GM10847 (cell line): ENCODE measurements around the gene SCGB3A2.

ENCODE experiments used
- POLR2A ChIP-seq: IDR thresholded peaks from 2 replicates; pipeline ENCODE4 v1.6.1; 2011; ENCODE audit not compliant: insufficient read length; ENCODE audit errors: extremely low read depth

Gene SCGB3A2

GRCh38 chr5:147892696-147893296 lies 14.3 kb downstream of the SCGB3A2 start:
- no peak for TF ChIP-seq POLR2A

DNA sequence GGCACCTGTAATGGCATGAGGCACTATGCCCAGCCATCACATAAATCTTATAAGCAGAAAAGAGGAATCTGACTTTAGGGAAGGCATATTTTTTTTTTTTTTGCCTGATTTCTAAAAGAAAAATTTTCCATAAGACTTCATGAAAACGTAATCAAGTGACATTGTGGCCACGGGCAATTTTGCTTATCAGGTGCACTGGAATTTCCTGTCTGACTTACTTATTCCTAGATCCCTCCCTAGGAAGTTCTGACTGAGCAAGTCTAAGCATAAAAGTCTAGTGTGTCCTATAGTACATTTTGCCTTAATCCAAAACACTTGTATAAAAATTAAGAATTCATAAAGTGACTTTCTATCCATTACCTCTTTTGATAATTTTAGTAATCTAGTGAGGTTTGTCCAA lies 15.3 kb downstream of the SCGB3A2 start:
- no peak for TF ChIP-seq POLR2A

GRCh38 chr5:147895864-147896263 lies 17.4 kb downstream of the SCGB3A2 start:
- TF ChIP-seq POLR2A = no peak

DNA sequence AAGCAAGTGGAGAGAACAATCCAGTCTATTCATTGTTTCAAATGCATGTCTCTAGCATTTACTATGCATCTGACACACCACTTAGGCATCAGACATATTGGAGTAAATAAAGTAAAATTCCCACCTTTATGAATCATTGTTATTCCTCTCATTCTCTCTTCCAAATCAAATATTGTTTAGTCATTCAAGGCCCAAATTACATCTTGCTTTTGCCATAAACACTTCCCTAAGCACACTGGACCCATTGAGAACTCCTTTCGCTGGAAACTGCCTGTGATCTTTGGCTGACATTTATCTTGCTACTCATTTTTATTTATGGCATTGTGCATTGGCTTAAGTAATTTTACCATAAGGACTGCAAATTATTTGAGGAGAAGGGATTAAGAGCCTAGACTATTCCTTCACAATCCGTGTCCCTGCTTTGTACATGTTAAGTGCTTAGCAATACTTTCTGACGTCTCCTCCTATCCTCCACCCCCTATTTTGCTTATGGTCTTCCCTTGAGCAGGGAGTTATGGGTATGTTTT lies 20.4 kb downstream of the SCGB3A2 start:
- TF ChIP-seq POLR2A = no peak

DNA sequence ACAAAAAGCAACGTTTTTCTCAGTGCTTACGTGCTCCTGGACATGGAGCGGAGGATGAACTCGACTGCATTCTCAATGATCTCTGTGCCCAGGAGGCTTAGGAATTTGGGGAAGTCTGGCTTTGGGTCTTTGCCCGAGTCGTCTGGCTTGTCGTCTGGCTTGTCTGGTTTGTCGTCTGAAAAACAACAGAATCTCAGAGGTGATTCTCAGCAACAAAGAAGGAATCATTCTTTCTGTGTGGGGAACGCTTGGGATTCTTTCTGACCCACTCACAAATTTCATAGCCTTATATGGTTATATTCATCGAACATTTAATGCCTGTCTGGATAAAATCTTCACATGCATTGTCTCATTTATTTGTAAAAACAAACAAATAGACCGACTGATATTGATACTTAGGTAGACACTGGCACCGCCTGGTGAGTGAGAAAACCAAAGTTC lies 23.1 kb downstream of the SCGB3A2 start:
- TF ChIP-seq POLR2A = no peak

- no peak for TF ChIP-seq POLR2A
These were observed 24.2 kb downstream of the SCGB3A2 start for GRCh38 chr5:147902609-147903115.

DNA sequence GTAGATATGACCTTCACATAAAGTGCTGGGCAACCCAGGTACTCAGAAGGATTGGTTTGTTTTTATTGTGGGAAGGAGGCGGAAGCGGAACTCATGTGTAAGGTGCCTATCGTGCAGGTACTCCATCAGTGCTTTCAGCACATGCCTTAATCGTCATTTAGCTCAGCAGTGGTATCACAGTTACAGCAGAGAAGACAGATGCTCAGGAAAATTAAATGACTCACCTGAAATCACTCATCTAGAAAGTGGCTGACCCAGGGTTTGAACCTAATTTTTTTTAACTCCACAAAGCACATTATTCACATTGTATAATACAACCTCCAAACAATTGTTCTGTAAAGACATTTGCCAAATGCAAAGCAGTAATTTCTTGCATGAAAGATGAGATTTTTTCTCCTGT lies 25.6 kb downstream of the SCGB3A2 start:
- TF ChIP-seq POLR2A = no peak

GRCh38 chr5:147906326-147907095 lies 28.0 kb downstream of the SCGB3A2 start, which contains the start of gene C5orf46:
Gene C5orf46, minus strand, starts transcription at chr5:147906538. Its CDS starts 37 bp downstream, at chr5:147906501.
- TF ChIP-seq POLR2A = no peak

DNA sequence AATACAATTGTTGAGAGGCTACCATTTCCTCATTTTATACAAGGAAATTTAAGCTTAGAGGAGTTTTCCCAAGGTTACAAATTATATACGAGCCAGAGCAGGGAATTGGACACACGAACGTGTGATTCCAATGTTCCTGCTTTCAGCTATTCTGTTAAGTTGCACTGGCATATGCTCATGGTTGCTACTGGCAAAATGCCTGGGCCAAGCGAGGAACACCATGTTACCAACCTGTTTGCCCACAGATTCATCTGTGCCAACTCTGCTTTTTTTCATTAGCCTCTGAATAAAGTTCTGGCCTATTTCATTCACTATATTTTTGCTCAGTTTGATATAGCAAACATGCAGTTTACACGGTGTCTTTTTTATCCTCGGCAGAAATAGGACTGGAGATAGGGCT lies 32.9 kb downstream of the SCGB3A2 start:
- no peak for TF ChIP-seq POLR2A

DNA sequence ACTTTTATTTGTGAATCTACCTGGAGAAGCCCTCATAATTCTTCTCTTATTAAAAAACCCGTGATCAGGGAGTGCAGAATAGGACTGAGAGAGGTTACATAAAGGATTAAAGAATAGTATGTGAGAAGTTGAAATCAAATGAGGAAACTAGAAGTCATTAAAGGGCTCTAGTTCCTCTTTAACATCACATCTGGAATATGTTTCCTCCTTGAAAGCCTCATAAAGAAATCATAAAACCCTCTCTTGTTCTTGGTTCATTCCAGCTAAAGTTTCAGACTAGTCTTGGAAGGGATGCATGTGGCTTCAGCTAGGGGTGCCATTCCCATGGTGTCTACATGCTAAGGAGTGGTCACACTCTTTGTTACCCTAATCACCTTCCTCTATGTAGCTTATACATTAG lies 33.5 kb downstream of the SCGB3A2 start:
- no peak for TF ChIP-seq POLR2A

- no peak for TF ChIP-seq POLR2A
These were observed 35.3 kb downstream of the SCGB3A2 start for GRCh38 chr5:147913786-147914185.

DNA sequence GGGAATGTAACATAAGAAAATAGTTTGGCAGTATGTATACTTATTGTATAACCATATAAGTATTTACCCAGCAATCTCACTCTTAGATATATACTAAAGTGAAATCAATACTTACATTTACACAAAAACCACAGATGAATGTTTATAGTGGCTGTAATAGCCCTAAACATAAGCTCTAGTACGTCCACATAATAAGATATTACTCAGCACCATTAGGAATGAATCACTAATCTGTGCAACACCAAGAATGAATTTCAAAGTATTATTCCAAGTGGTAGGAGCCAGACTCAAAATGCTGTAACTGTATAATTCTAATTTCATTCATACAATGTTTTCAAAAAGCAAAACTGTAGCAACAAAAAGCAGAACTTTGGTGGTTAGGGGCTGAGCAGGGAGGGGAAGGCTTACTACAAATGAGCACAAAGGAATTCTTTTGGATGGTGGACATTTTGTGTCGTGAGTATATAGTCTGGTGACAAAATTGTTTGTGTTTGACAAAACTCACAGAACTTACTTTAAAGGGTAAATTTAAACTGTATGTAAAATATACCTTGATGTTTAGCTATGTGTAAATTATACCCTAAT lies 39.7 kb downstream of the SCGB3A2 start:
- TF ChIP-seq POLR2A = no peak

GRCh38 chr5:147918899-147919298 lies 40.4 kb downstream of the SCGB3A2 start:
- no peak for TF ChIP-seq POLR2A

DNA sequence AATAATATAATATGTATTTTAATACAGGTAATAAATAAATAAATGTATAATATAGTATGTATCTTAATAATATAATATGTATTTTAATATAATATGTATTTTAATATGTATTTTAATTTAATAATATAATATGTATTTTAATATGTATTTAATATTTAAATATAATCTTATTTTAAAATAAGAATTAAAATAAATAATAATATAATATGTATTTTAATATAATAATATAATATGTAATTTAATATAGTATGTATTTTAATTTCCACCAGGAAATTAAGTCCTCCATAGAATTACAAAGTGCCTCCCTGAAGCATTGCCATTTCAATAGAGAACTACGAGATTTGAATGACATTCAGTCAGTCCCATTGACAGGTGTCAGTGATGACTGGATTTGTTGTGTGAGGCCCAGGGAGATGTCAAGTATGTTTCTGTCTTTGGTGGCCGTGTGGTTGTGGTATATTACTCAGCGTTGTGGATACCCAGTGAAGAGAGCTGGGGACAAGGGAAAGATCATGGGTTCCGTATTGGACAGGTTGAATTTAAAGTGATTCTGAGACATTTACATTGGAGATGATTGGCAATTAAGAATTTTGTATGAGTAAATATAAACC lies 42.0 kb downstream of the SCGB3A2 start:
- TF ChIP-seq POLR2A = no peak

- TF ChIP-seq POLR2A = no peak
These were observed 42.6 kb downstream of the SCGB3A2 start for GRCh38 chr5:147921136-147921535.
